Coronary artery (tissue), 2 donors: ENCODE results near the gene SLC4A9.
A peak's percentile ranks its signal among the peaks of the same experiment; 100 is the strongest.
"Not testable (repeated sequence)": the region's sequence is repeated elsewhere in the genome, so short reads cannot be mapped to it uniquely, and the experiment has no call there.

Experiments
- DNase-seq: peaks from one replicate; pipeline ENCODE4 v3.0.0-alpha.2; 2017; ENCODE audit warnings: low spot score
- H3K27ac ChIP-seq, 2 donors: fragments of 200-600 bp; sonication (generic); one replicate each; pipeline ENCODE4 v1.5.1; 2016 to 2019
- H3K4me3 ChIP-seq: fragments of 200-600 bp; sonication (generic); 2 replicates; pipeline ENCODE4 v1.5.1; 2016; ENCODE audit warnings: mild to moderate bottlenecking, moderate library complexity
- CTCF ChIP-seq: fragments of 200-600 bp; sonication (generic); IDR thresholded peaks from one replicate; pipeline ENCODE4 v1.5.1; 2019; ENCODE audit warnings: antibody characterized with exemption

Gene SLC4A9

GRCh38 chr5:140403613-140404012 lies 43.6 kb downstream of the SLC4A9 start:
- DNase-seq: no peak
- Histone ChIP-seq H3K27ac (no peak overlapping the region), H3K4me3 (peak overlapping the region; percentile 99)
- TF ChIP-seq CTCF: no peak

GRCh38 chr5:140408750-140409241 lies 48.8 kb downstream of the SLC4A9 start:
- no peak for DNase-seq
- Histone ChIP-seq H3K4me3 (no peak overlapping the region), H3K27ac (no peak overlapping the region)
- no peak for TF ChIP-seq CTCF

GRCh38 chr5:140413230-140413629 lies 53.2 kb downstream of the SLC4A9 start:
- DNase-seq: no peak
- Histone ChIP-seq H3K4me3 (no peak overlapping the region), H3K27ac (no peak overlapping the region)
- TF ChIP-seq CTCF: no peak

- DNase-seq: no peak
- H3K27ac ChIP-seq: no peak overlapping the region
- no peak for TF ChIP-seq CTCF
- H3K4me3 ChIP-seq: no peak overlapping the region
Measured at GRCh38 chr5:140417235-140417634, 57.2 kb downstream of the SLC4A9 start.

- H3K27ac ChIP-seq: no peak overlapping the region
- no peak for DNase-seq
- no peak for TF ChIP-seq CTCF
- no peak overlapping the region for H3K4me3 ChIP-seq
Measured at GRCh38 chr5:140418862-140419520, 59.0 kb downstream of the SLC4A9 start.

- Histone ChIP-seq H3K27ac (no peak overlapping the region), H3K4me3 (no peak overlapping the region)
- DNase-seq: no peak
- TF ChIP-seq CTCF: no peak
Measured at GRCh38 chr5:140420226-140420570, 60.2 kb downstream of the SLC4A9 start.

- TF ChIP-seq CTCF: no peak
- H3K4me3 ChIP-seq: no peak overlapping the region
- no peak for DNase-seq
- no peak overlapping the region for H3K27ac ChIP-seq
Measured at GRCh38 chr5:140420665-140421361, 60.8 kb downstream of the SLC4A9 start.

GRCh38 chr5:140421375-140421774 lies 61.4 kb downstream of the SLC4A9 start:
- not testable (repeated sequence) for H3K27ac ChIP-seq, DNase-seq, H3K4me3 ChIP-seq
